A549 (cell line): Measurements from ENCODE around the gene DNAJB4. TPM values are rescaled to one million over a fixed set of nuclear protein-coding genes. Genes with fewer than 3 reads are reported as not detected.

Experiments
- ATAC-seq, 2 experiments: fragments of 200-7000 bp in 1 of 2; fragments of >200 bp in 1 of 2; cut with Nextera tagmentation in 1 of 2; cut with Tn5 transposase in 1 of 2; 3 replicates each; pipeline versions ENCODE4 v1.8.0 to v1.9.1; 2018 to 2020; ENCODE audit warnings: mild to moderate bottlenecking in 1 of 2, moderate library complexity in 1 of 2
- CTCF ChIA-PET: fragments of 300-600 bp; sonication (Branson Sonifier 250); formaldehyde crosslinking; extraction: SDS; loops from one replicate; lab custom pipeline; 2021; ENCODE audit warnings: antibody characterized with exemption, inconsistent platforms; lab: Yijun Ruan, JAX
- POLR2A ChIA-PET: fragments of 350-600 bp; formaldehyde crosslinking; extraction: SDS; loops from one replicate; lab custom pipeline; 2021; ENCODE audit warnings: antibody characterized with exemption, inconsistent platforms; lab: Yijun Ruan, JAX
- DNase-seq, 2 experiments: peaks; one replicate each; pipeline versions ENCODE4 v3.0.0 to v3.0.0-alpha.2; 2011 to 2016; ENCODE audit warnings: low read depth in 1 of 2, low spot score in 1 of 2
- FAIRE-seq: peaks from 2 replicates; lab custom pipeline; 2011; peaks lifted over from hg19 to GRCh38; lab: Jason Lieb, UNC
- H3K27ac ChIP-seq, 2 experiments: fragments of >200 bp; sonication (Bioruptor Twin); formaldehyde crosslinking; 3 replicates each; pipeline ENCODE4 v1.5.1; 2016 to 2017
- H3K4me1 ChIP-seq: fragments of >200 bp; sonication (Bioruptor Twin); formaldehyde crosslinking; 3 replicates; pipeline ENCODE4 v1.6.1; 2016
- H3K4me2 ChIP-seq: fragments of >200 bp; sonication (Bioruptor Twin); formaldehyde crosslinking; 3 replicates; pipeline ENCODE4 v1.6.1; 2016
- H3K4me3 ChIP-seq: fragments of >200 bp; sonication (Bioruptor Twin); formaldehyde crosslinking; 3 replicates; pipeline ENCODE4 v1.5.1; 2016
- H3K9me3 ChIP-seq: fragments of >200 bp; sonication (Bioruptor Twin); formaldehyde crosslinking; 3 replicates; pipeline ENCODE4 v1.6.1; 2016
- BCL3 ChIP-seq: fragments of >200 bp; sonication (Bioruptor Twin); formaldehyde crosslinking; IDR thresholded peaks from 3 replicates; pipeline ENCODE4 v1.6.1; 2016
- CBX2 ChIP-seq: fragments of 200-600 bp; sonication (generic); IDR thresholded peaks from 2 replicates; pipeline ENCODE4 v1.6.1; 2016; ENCODE audit warnings: low read depth, mild to moderate bottlenecking, borderline replicate concordance
- CBX8 ChIP-seq: fragments of 200-600 bp; sonication (generic); IDR thresholded peaks from 2 replicates; pipeline ENCODE4 v1.6.1; 2016
- CEBPB ChIP-seq, 2 experiments: fragments of >200 bp in 1 of 2; sonication (Bioruptor Twin) in 1 of 2; formaldehyde crosslinking in 1 of 2; IDR thresholded peaks; 2 replicates each; pipeline ENCODE4 v1.6.1; 2012 to 2016
- CHD2 ChIP-seq: fragments of 150-350 bp; IDR thresholded peaks from 2 replicates; pipeline ENCODE4 v1.6.1; 2014; ENCODE audit warnings: low read length; ENCODE audit not compliant: partially characterized antibody
- CHD4 ChIP-seq: fragments of 200-600 bp; sonication (generic); IDR thresholded peaks from 2 replicates; pipeline ENCODE4 v1.6.1; 2016; ENCODE audit warnings: antibody characterized with exemption, mild to moderate bottlenecking, borderline replicate concordance
- E2F6 ChIP-seq: IDR thresholded peaks from 2 replicates; pipeline ENCODE4 v1.6.1; 2012; ENCODE audit warnings: low read depth, borderline replicate concordance
- EHF ChIP-seq: fragments of 250-450 bp; sonication (Bioruptor Pico); IDR thresholded peaks from 2 replicates; pipeline ENCODE4 v1.5.0; 2020; ENCODE audit warnings: mild to moderate bottlenecking
- FOSB ChIP-seq: fragments of 250-450 bp; sonication (Bioruptor Pico); IDR thresholded peaks from 2 replicates; pipeline ENCODE4 v1.5.0; 2020; ENCODE audit warnings: mild to moderate bottlenecking, moderate library complexity
- GATA3 ChIP-seq: IDR thresholded peaks from 2 replicates; pipeline ENCODE4 v1.6.1; 2012; ENCODE audit warnings: borderline replicate concordance
- HOXA7 ChIP-seq: fragments of 250-450 bp; sonication (Bioruptor Pico); IDR thresholded peaks from 2 replicates; pipeline ENCODE4 v1.5.0; 2020; ENCODE audit warnings: mild to moderate bottlenecking, moderate library complexity
- HOXB5 ChIP-seq: fragments of 250-450 bp; sonication (Bioruptor Pico); IDR thresholded peaks from 2 replicates; pipeline ENCODE4 v1.5.0; 2020; ENCODE audit warnings: mild to moderate bottlenecking, moderate library complexity
- JUNB ChIP-seq: fragments of >200 bp; sonication (Bioruptor Twin); formaldehyde crosslinking; IDR thresholded peaks from 2 replicates; pipeline ENCODE4 v1.6.1; 2016
- MAX ChIP-seq: IDR thresholded peaks from 2 replicates; pipeline ENCODE4 v1.6.1; 2012
- MAZ ChIP-seq: fragments of 150-350 bp; IDR thresholded peaks from 2 replicates; pipeline ENCODE4 v1.6.1; 2014; ENCODE audit warnings: antibody characterized with exemption, low read depth, low read length, borderline replicate concordance
- MYC ChIP-seq: IDR thresholded peaks from 2 replicates; pipeline ENCODE4 v1.6.1; 2012; ENCODE audit warnings: mild to moderate bottlenecking, inconsistent platforms, low read length, improper control_type of control experiment, borderline replicate concordance
- NR3C1 ChIP-seq: fragments of >200 bp; sonication (Bioruptor Twin); formaldehyde crosslinking; IDR thresholded peaks from 3 replicates; pipeline ENCODE4 v1.6.1; 2017
- PHF8 ChIP-seq: fragments of 200-600 bp; sonication (generic); IDR thresholded peaks from 2 replicates; pipeline ENCODE4 v1.6.1; 2016; ENCODE audit warnings: low read depth, mild to moderate bottlenecking, antibody characterized with exemption, moderate library complexity, borderline replicate concordance
- POLR2AphosphoS2 ChIP-seq: conservative IDR thresholded peaks from 2 replicates; pipeline ENCODE4 v1.6.1; 2012; ENCODE audit warnings: low read length, improper control_type of control experiment, inconsistent platforms
- RAD21 ChIP-seq, 2 experiments: fragments of >200 bp in 1 of 2; sonication (Bioruptor Twin) in 1 of 2; formaldehyde crosslinking in 1 of 2; IDR thresholded peaks in 1 of 2; conservative IDR thresholded peaks in 1 of 2; 2 replicates in 1 of 2; 3 replicates in 1 of 2; pipeline ENCODE4 v1.6.1; 2012 to 2018; ENCODE audit warnings: inconsistent platforms in 1 of 2
- RCOR1 ChIP-seq: fragments of 150-350 bp; IDR thresholded peaks from 2 replicates; pipeline ENCODE4 v1.6.1; 2014; ENCODE audit warnings: antibody characterized with exemption, low read length, low read depth
- REST ChIP-seq: fragments of 200-600 bp; sonication (generic); IDR thresholded peaks from 2 replicates; pipeline ENCODE4 v1.6.1; 2016; ENCODE audit warnings: antibody characterized with exemption, mild to moderate bottlenecking, moderate library complexity
- RFX5 ChIP-seq: fragments of 450-650 bp; IDR thresholded peaks from 2 replicates; pipeline ENCODE4 v1.7.1; 2014; ENCODE audit warnings: antibody characterized with exemption, mild to moderate bottlenecking, moderate library complexity
- SMC3 ChIP-seq: fragments of >200 bp; sonication (Bioruptor Twin); formaldehyde crosslinking; IDR thresholded peaks from 3 replicates; pipeline ENCODE4 v1.6.1; 2018; ENCODE audit warnings: inconsistent platforms
- SREBF2 ChIP-seq: fragments of 450-650 bp; IDR thresholded peaks from 2 replicates; pipeline ENCODE4 v1.6.1; 2014; ENCODE audit warnings: mild to moderate bottlenecking, moderate library complexity
- TP53 ChIP-seq: fragments of 250-450 bp; sonication (Bioruptor Pico); IDR thresholded peaks from 2 replicates; pipeline ENCODE4 v1.5.0; 2021; ENCODE audit warnings: mild to moderate bottlenecking, moderate library complexity
- ZC3H11A ChIP-seq: fragments of 450-650 bp; IDR thresholded peaks from 2 replicates; pipeline ENCODE4 v1.6.1; 2014; ENCODE audit warnings: antibody characterized with exemption, mild to moderate bottlenecking
- ZFP36 ChIP-seq: fragments of 450-650 bp; IDR thresholded peaks from 2 replicates; pipeline ENCODE4 v1.6.1; 2014; ENCODE audit warnings: borderline replicate concordance; ENCODE audit not compliant: partially characterized antibody
- ZNF302 ChIP-seq: fragments of 250-450 bp; sonication (Bioruptor Pico); IDR thresholded peaks from 2 replicates; pipeline ENCODE4 v1.9.0; 2021; ENCODE audit warnings: inconsistent platforms, mild to moderate bottlenecking, moderate library complexity
- WGBS: methylation state at CpG from one replicate; pipeline ENCODE4 v1.1.6; 2017; ENCODE audit errors: missing lambda C conversion rate; 5-methylcytosine and 5-hydroxymethylcytosine counted together
- polyA plus RNA-seq, 4 experiments: library from polyadenylated mRNA; depleted of rRNA in 3 of 4; stranded (reverse); fragments of >200 nt; fragmentation: RNase III in 1 of 4; extraction: RNeasy Plus Mini Kit Qiagen cat#74134 plus additional on column Dnase treatment in 1 of 4; gene quantifications; 2 replicates in 3 of 4; 3 replicates in 1 of 4; pipeline ENCODE4 v1.2.3, GENCODE V29; 2011 to 2017

The DNAJB4 gene
- polyA plus RNA-seq, 2 of the 4 experiments (the other 2 are of a cell fraction): 30.0 to 48.8 TPM

DNA sequence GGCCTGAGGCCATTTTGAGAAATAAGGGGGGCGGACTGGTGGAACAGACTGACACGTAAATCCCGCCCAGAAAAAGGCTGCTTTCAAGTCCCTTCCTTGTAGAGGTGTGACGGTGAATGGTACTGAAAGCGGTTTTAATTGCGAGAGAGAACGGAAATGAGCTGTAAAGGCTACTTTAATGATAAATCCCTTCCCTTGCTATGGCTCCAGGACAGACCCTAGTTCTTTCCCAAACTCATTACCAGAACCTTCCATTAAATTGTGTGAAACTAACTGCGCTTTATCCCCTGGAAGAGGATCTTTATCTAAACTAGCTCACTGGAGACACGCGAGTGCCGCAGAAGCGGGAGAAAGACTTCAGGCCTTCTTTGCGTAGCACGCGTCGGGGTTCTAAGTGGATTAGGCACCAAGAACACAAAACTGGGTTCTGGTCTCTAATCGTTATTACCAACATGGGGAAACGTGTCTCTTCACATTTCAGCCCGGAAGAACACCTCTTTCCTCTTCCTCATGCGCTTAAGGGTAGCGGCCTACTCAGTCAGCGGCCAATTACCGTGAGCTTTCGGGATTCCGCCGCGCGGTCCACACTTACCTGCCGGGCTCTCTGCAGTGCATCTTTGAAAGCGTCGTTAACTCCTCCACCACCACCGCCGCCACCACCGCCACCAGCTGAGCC, 26.3 kb upstream of the DNAJB4 start:
- Histone ChIP-seq H3K4me2 (peak overlapping the region; percentile 97), H3K27ac (peak overlapping the region; percentile 88 to 92), H3K9me3 (no peaks in the 10 kb centered on the region), H3K4me3 (peak overlapping the region; percentile 71)
- ChIA-PET POLR2A (interaction anchor here (0.6 to 2.4 kb wide), 9 partner anchors 12 to 136 kb away, joined by 3 to 94 read pairs (median 3); partner anchors contain the start of gene DNAJB4), CTCF (interaction anchor here (0.7 to 4.5 kb wide), 5 partner anchors 11 to 136 kb away, joined by 3 to 28 read pairs (median 4); no protein-coding TSS in a partner anchor)
- FAIRE-seq (no peak), ATAC-seq (peak; percentile 70 to 75), DNase-seq (peak; percentile 37 to 88)
- WGBS: under 1% methylated on average over 33 of the region's 34 CpGs
- TF ChIP-seq PHF8 (0 out of 2 replicates have a peak, but pooled peaks have one; percentile 10), GATA3 (no peak)
- TF ChIP-seq, all 56 proteins: peak for 1
- peaks cover 41% of the 10 kb centered on the region for H3K4me1 ChIP-seq

DNA sequence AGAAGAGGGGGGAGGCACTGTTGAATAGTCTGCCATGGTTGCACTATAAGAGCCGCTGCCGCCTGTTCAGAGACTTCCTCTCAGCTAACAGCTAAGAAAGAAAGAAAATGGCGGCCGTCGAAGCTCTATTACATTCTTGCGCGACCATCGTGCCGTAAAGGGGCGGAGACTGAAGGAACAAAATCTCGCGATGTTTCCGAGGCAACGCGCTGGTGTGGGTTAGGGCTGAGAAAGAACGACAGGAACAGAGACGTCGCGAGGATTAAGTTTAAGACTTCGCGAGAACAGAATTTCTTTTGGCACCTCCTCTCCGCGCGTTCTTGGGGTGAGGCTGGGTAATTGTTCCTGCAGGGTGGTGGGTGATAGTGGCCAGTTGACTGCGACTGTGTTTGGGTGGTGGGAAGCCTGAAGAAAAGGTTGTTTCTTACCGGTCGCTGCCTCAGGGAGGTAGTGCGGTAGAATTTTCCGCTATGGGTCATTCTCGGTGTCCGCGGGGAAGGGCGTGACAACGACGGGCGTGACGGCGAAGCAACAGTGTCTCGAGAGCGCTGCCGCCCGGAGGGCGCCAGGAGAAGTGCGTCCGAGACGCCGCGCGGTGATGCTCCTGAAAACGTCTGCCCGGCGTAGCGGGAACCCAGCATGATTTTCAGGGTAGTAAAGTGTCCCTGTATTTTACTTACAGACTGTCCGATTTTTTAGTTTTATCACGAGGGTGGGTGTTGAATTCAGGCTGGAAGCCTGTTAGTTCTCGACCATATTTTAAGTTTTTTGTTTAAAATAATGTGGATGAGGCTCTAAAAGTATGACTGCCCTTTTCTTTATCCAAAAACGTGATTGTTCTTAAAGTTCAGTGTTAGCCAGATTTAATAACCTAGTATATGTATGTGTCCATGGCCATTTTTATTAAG, 25.5 kb upstream of the DNAJB4 start, which contains the start of gene FUBP1:
FUBP1 (minus strand) TSS at position 104 of the 908 bp plus-strand sequence; CDS start at position 36, 68 bp downstream.
- peak; percentile 90 to 93 for ATAC-seq
- no peak for FAIRE-seq
- POLR2A ChIA-PET: interaction anchor here (0.6 to 3.5 kb wide), 10 partner anchors 11 to 135 kb away, joined by 3 to 94 read pairs (median 3); partner anchors contain the start of gene DNAJB4
- WGBS: 1% methylated on average over 54 of the region's 57 CpGs
- Histone ChIP-seq H3K27ac (peak within 1 kb of the TSS; percentile 88 to 92), H3K4me1 (peaks cover 48% of the 10 kb centered on the region), H3K9me3 (no peaks in the 10 kb centered on the region), H3K4me2 (peak within 1 kb of the TSS; percentile 97), H3K4me3 (peak within 1 kb of the TSS; percentile 71)
- CTCF ChIA-PET: interaction anchor here (0.7 to 4.5 kb wide), 6 partner anchors 10 to 135 kb away, joined by 3 to 28 read pairs (median 4); no protein-coding TSS in a partner anchor
- peak; percentile 70 to 98 for DNase-seq
- TF ChIP-seq FOSB (CRISPR knock-in tag) (no peak), HOXB5 (CRISPR knock-in tag) (no peak), RAD21 (conservative IDR thresholded peaks at IDR 0.05 in 1 of 2, IDR thresholded peaks at IDR 0.05 in 1 of 2) (peak in 1 of 2 experiments; percentile 5; a peak in 1 of 5 replicates), SMC3 (peak; percentile 23; the same call in 1 of the 3 replicates), ZC3H11A (no peak), E2F6 (peak; percentile 15; the same call in 1 of the 2 replicates), REST (peak; percentile 84), GATA3 (peak; percentile 49; the same call in 1 of the 2 replicates), CHD4 (no peak), MYC (no peak), CHD2 (peak; percentile 91), CBX2 (no peak), BCL3 (no peak), SREBF2 (no peak), HOXA7 (CRISPR knock-in tag) (no peak), ZFP36 (no peak), EHF (CRISPR knock-in tag) (no peak), PHF8 (peak; percentile 68; the same call in 1 of the 2 replicates), ZNF302 (CRISPR knock-in tag) (no peak), MAZ (no peak), RCOR1 (no peak), CEBPB (IDR thresholded peaks at IDR 0.05) (no peak), NR3C1 (no peak), TP53 (CRISPR knock-in tag) (no peak), POLR2AphosphoS2 (no peak), CBX8 (no peak), JUNB (no peak), MAX (no peak; the same call in 1 of the 2 replicates), RFX5 (no peak)
